Prostate gland (tissue), 2 donors: ENCODE results near the gene SDR9C7.
"Not testable (repeated sequence)": the region's sequence is repeated elsewhere in the genome, so short reads cannot be mapped to it uniquely, and the experiment has no call there.

Source experiments
- POLR2A ChIP-seq: fragments of 450-650 bp; IDR thresholded peaks from one replicate; pipeline ENCODE4 v1.6.1; 2016; ENCODE audit warnings: antibody characterized with exemption, mild to moderate bottlenecking
- TF ChIP-seq, protein P1 (sequence below), 4 experiments: fragments of 200-600 bp in 2 of 4; fragments of 450-650 bp in 2 of 4; sonication (generic) in 2 of 4; IDR thresholded peaks; 1 replicate in 3 of 4; 2 replicates in 1 of 4; pipeline ENCODE4 v1.5.1; 2016 to 2019; ENCODE audit warnings: antibody characterized with exemption in 4 of 4, mild to moderate bottlenecking in 2 of 4, moderate library complexity in 2 of 4

DNA sequence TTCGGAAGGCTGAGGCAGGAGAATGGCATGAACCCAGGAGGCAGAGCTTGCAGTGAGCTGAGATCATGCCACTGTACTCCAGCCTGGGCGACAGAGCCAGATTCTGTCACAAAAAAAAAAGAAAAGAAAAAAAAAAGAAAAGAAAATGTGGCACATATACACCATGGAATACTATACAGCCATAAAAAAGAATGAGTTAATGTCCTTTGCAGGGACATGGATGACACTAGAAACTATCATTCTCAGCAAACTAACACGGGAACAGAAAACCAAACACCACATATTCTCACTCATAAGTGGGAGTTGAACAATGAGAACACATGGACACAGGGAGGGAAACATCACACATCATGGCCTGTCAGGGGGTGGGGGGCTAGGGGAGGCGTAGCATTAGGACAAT, 43.2 kb upstream of the SDR9C7 start:
- TF ChIP-seq POLR2A = not testable (repeated sequence)
- TF ChIP-seq, protein P1, sequence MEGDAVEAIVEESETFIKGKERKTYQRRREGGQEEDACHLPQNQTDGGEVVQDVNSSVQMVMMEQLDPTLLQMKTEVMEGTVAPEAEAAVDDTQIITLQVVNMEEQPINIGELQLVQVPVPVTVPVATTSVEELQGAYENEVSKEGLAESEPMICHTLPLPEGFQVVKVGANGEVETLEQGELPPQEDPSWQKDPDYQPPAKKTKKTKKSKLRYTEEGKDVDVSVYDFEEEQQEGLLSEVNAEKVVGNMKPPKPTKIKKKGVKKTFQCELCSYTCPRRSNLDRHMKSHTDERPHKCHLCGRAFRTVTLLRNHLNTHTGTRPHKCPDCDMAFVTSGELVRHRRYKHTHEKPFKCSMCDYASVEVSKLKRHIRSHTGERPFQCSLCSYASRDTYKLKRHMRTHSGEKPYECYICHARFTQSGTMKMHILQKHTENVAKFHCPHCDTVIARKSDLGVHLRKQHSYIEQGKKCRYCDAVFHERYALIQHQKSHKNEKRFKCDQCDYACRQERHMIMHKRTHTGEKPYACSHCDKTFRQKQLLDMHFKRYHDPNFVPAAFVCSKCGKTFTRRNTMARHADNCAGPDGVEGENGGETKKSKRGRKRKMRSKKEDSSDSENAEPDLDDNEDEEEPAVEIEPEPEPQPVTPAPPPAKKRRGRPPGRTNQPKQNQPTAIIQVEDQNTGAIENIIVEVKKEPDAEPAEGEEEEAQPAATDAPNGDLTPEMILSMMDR (IDR thresholded peaks at IDR 0.05) = not testable (repeated sequence)
